ENCODE data around the gene STK26.

DNA sequence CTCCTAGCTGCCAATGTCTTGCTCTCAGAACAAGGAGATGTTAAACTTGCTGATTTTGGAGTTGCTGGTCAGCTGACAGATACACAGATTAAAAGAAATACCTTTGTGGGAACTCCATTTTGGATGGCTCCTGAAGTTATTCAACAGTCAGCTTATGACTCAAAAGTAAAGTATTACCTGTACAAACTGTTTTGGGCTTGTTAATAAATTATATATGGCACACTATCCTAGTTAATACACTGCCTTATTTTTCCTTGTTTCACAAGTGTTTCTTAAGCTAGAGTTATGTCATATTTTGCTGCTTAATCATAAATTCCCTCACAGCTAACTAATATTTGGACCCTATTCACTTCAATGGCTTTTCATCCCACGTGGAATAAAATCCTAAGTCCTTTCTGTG lies 45.3 kb downstream of the STK26 start:
- TF ChIP-seq POLR2A (IDR thresholded peaks at IDR 0.05; ENCODE audit: extremely low read depth, insufficient read length) (no peak), MYC (IDR thresholded peaks at IDR 0.05; ENCODE audit: low read depth, low read length) (no peak)
- TF ChIP-seq, protein P1, sequence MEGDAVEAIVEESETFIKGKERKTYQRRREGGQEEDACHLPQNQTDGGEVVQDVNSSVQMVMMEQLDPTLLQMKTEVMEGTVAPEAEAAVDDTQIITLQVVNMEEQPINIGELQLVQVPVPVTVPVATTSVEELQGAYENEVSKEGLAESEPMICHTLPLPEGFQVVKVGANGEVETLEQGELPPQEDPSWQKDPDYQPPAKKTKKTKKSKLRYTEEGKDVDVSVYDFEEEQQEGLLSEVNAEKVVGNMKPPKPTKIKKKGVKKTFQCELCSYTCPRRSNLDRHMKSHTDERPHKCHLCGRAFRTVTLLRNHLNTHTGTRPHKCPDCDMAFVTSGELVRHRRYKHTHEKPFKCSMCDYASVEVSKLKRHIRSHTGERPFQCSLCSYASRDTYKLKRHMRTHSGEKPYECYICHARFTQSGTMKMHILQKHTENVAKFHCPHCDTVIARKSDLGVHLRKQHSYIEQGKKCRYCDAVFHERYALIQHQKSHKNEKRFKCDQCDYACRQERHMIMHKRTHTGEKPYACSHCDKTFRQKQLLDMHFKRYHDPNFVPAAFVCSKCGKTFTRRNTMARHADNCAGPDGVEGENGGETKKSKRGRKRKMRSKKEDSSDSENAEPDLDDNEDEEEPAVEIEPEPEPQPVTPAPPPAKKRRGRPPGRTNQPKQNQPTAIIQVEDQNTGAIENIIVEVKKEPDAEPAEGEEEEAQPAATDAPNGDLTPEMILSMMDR (IDR thresholded peaks at IDR 0.05; ENCODE audit: low read depth, low read length), result no peak
